Measurements from ENCODE around the gene NLK.
"Not testable (repeated sequence)": the region's sequence is repeated elsewhere in the genome, so short reads cannot be mapped to it uniquely, and the experiment has no call there.

The NLK gene

DNA sequence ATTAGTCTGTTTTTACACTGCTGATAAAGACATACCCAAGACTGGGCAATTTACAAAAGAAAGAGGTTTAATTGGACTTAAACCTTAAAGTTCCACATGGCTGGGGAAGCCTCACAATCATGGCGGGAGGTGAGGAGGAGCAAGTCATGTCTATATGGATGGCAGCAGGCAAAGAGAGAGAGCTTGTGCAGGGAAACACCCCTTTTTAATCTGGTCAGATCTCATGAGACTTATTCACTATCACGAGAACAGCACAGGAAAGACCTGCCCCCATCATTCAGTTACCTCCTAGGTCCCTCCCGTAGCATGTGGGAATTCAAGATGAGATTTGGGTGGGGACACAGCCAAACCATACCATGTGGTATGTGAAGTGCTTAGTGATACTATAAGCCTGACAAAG lies 144.0 kb downstream of the NLK start:
- not testable (repeated sequence) for H3K27ac Mint-ChIP-seq; H3K27me3 Mint-ChIP-seq; H3K4me1 Mint-ChIP-seq (ENCODE audit: low read depth); H3K4me3 Mint-ChIP-seq; H3K9me3 Mint-ChIP-seq
- H3K36me3 Mint-ChIP-seq (ENCODE audit: low read depth) = peaks cover 44% of the 10 kb centered on the region

DNA sequence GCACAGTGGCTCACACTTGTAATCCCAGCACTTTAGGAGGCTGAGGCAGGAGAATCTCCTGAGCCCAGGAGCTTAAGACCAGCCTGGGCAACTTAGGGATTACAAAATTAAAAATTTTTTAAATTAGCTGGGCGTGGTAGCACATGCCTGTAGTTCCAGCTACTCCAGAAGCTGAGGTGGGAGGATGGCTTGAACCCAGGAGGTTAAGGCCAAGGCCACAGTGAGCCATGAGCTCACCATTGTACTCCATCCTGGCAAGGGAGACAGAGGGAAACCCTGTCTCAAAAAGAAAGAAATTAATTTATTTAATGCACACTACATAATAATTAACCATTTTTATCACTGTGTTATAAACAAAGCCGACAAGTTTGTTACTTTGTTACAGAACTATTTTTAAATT lies 145.5 kb downstream of the NLK start:
- Mint-ChIP-seq H3K27me3 (no peaks in the 10 kb centered on the region), H3K9me3 (no peaks in the 10 kb centered on the region), H3K4me1 (ENCODE audit: low read depth) (peaks cover 7% of the 10 kb centered on the region), H3K36me3 (ENCODE audit: low read depth) (peaks cover 48% of the 10 kb centered on the region), H3K27ac (no peak overlapping the region), H3K4me3 (no peak overlapping the region)

- Mint-ChIP-seq H3K9me3 (no peaks in the 10 kb centered on the region), H3K36me3 (ENCODE audit: low read depth) (peaks cover 44% of the 10 kb centered on the region), H3K4me3 (no peak overlapping the region), H3K4me1 (ENCODE audit: low read depth) (peaks cover 7% of the 10 kb centered on the region), H3K27me3 (no peaks in the 10 kb centered on the region), H3K27ac (no peak overlapping the region)
These were observed 146.4 kb downstream of the NLK start for GRCh38 chr17:28188841-28189263.

DNA sequence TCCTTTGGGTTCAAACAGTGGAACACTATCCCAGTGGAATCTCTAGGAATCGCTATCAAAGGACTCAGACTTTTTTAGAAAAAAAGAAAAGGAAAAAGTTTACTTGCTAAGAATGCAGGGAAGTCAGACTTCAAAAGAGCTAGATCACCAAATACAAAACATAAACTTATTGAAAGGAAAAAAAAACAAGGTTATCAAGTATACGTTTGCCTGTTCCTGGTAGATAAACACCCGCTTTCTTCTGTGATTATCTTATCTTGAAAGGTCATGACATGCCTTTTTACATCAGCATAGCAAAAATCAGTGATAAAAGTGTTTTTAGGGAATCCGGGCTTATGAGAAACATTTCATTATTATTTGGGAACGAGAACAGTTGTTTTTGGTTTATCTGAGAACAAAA lies 147.2 kb downstream of the NLK start:
- H3K27ac Mint-ChIP-seq = peak overlapping the region; percentile 34
- H3K9me3 Mint-ChIP-seq = no peaks in the 10 kb centered on the region
- peaks cover 36% of the 10 kb centered on the region for H3K36me3 Mint-ChIP-seq (ENCODE audit: low read depth)
- peaks cover 7% of the 10 kb centered on the region for H3K4me1 Mint-ChIP-seq (ENCODE audit: low read depth)
- no peak overlapping the region for H3K4me3 Mint-ChIP-seq
- H3K27me3 Mint-ChIP-seq = no peaks in the 10 kb centered on the region

DNA sequence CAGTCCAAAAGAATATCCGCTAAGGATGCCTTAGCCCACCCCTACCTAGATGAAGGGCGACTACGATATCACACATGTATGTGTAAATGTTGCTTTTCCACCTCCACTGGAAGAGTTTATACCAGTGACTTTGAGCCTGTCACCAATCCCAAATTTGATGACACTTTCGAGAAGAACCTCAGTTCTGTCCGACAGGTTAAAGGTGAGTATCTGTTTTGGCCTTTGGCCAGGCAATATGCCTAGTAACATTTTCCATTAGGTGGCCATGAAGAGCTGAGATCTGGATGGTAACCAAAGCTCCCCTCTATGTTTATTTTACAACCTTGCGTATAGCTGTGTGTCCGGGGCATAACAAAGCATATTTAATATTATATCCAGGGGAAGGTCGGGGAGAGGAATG lies 148.5 kb downstream of the NLK start:
- Mint-ChIP-seq H3K4me3 (no peak overlapping the region), H3K36me3 (ENCODE audit: low read depth) (peaks cover 32% of the 10 kb centered on the region)

DNA sequence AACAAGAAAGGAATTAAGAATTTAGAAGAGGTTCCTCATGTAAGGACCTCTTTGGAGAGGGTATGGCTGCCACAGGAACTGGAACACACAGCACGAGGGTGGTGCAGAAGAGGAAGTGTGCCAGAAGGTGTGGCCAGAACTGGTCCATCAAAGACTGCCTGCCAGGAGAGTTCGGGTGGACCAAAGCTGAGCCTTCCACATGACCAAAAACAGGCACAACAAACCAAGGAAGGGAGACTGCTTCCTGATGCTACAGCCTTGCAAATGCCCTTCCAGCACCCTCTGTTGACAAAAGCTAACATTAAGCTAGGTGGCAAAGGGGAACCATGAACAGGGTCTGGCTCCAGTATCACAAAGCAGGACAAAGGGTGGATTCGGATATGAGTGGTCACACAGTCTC lies 150.8 kb downstream of the NLK start:
- Mint-ChIP-seq H3K4me1 (ENCODE audit: low read depth) (peaks cover 11% of the 10 kb centered on the region), H3K27me3 (no peaks in the 10 kb centered on the region), H3K4me3 (no peak overlapping the region), H3K36me3 (ENCODE audit: low read depth) (peaks cover 40% of the 10 kb centered on the region), H3K27ac (no peak overlapping the region), H3K9me3 (no peaks in the 10 kb centered on the region)

More for the DNA sequence above, 148.5 kb downstream of the NLK start:
- H3K4me1 Mint-ChIP-seq (ENCODE audit: low read depth) = peaks cover 8% of the 10 kb centered on the region
- no peak overlapping the region for H3K27ac Mint-ChIP-seq
- no peaks in the 10 kb centered on the region for H3K27me3 Mint-ChIP-seq
- no peaks in the 10 kb centered on the region for H3K9me3 Mint-ChIP-seq

GRCh38 chr17:28194382-28194781 lies 151.9 kb downstream of the NLK start:
- Mint-ChIP-seq H3K27me3 (no peaks in the 10 kb centered on the region), H3K4me1 (ENCODE audit: low read depth) (peaks cover 5% of the 10 kb centered on the region), H3K27ac (no peak overlapping the region), H3K4me3 (no peak overlapping the region), H3K36me3 (ENCODE audit: low read depth) (peaks cover 47% of the 10 kb centered on the region), H3K9me3 (no peaks in the 10 kb centered on the region)

GRCh38 chr17:28196636-28197035 lies 154.2 kb downstream of the NLK start:
- Mint-ChIP-seq H3K36me3 (ENCODE audit: low read depth) (peaks cover 34% of the 10 kb centered on the region), H3K4me1 (ENCODE audit: low read depth) (peaks cover 4% of the 10 kb centered on the region), H3K9me3 (no peaks in the 10 kb centered on the region), H3K27ac (no peak overlapping the region), H3K27me3 (no peaks in the 10 kb centered on the region), H3K4me3 (no peak overlapping the region)

- Mint-ChIP-seq H3K27me3 (no peaks in the 10 kb centered on the region), H3K27ac (no peak overlapping the region), H3K36me3 (ENCODE audit: low read depth) (peaks cover 31% of the 10 kb centered on the region), H3K9me3 (no peaks in the 10 kb centered on the region), H3K4me1 (ENCODE audit: low read depth) (peaks cover 4% of the 10 kb centered on the region), H3K4me3 (no peak overlapping the region)
These were observed 156.6 kb downstream of the NLK start for GRCh38 chr17:28199115-28199514.

DNA sequence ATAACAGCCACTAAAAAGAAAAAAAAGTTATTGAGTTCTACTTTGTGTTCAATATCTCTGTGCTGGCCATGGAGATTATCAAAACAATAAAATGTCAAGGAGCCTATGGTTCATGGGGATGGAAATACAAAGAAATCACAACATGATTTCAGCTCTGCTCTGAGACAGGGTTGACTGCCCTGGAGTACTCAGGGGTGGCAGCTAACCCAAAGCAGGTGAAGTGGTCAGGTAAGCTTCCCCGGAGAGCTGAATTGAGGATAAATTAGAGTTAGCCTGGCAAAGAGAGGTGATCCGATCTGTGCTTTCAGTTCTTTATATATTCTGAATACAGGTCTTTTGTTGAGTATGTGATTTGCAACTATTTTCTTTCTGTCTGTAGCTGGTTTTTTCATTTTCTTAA lies 157.3 kb downstream of the NLK start:
- Mint-ChIP-seq H3K4me1 (ENCODE audit: low read depth) (peaks cover 4% of the 10 kb centered on the region), H3K36me3 (ENCODE audit: low read depth) (peaks cover 31% of the 10 kb centered on the region), H3K4me3 (no peak overlapping the region), H3K9me3 (no peaks in the 10 kb centered on the region), H3K27me3 (no peaks in the 10 kb centered on the region), H3K27ac (no peak overlapping the region)

DNA sequence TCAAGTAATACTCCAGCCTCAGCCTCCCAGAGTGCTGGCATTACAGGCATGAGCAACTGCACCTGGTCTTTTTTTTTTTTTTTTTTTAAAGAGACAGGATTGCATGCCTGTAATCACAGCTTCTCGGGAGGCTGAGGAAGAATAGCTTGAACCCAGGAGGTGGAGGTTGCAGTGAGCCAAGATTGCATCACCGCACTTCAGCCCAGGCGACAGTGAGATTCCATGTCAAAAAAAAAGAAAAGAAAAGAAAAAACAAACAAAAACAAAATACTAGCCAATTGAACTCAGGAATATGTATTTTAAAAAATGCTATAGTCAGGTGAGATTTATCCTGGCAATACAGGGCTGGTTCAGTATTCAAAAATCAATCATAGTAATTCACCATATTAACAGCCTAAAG lies 158.8 kb downstream of the NLK start:
- H3K36me3 Mint-ChIP-seq (ENCODE audit: low read depth) = peaks cover 20% of the 10 kb centered on the region
- peaks cover 4% of the 10 kb centered on the region for H3K27me3 Mint-ChIP-seq
- no peaks in the 10 kb centered on the region for H3K4me1 Mint-ChIP-seq (ENCODE audit: low read depth)
- no peak overlapping the region for H3K27ac Mint-ChIP-seq
- no peak overlapping the region for H3K4me3 Mint-ChIP-seq
- no peaks in the 10 kb centered on the region for H3K9me3 Mint-ChIP-seq

DNA sequence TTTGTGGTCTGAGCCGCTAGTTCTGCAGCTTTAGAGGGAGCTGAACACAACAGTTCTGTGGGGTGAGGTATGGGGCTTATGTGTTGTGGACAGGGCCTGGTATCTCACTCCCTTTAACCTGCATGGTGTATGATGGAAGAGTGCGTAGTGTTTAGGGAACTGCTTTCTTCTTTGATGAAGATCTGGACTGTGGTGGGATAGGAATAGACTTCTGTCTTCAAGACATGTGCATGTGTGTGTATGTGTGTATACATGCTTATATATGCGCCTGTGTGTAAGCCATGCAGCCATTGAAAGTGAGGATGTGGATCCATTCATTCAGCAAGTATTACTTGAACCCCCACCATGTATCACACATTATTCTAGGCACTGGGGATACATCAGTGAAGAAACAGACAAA lies 161.8 kb downstream of the NLK start:
- no peak overlapping the region for H3K27ac Mint-ChIP-seq
- H3K4me1 Mint-ChIP-seq (ENCODE audit: low read depth) = no peaks in the 10 kb centered on the region

DNA sequence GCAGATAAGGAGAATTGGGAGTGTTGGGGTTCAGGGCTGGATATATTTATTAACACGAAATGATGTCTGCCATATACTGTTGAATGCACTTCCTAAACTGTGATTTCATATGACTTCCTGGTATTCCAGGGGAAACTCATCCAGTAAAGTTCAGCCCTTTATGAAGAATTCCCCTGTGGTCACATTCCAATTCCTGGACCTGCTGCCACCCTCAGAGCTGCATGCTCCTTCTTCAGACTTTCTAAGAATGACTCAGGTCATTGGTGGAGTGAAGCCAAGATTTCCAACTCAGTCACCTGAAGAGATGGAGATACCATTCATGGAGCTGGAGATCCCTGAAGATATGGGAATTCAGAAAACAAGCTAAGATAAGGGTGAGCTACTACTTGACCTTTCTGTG lies 162.3 kb downstream of the NLK start:
- Mint-ChIP-seq H3K27ac (no peak overlapping the region), H3K4me3 (no peak overlapping the region), H3K9me3 (no peaks in the 10 kb centered on the region), H3K36me3 (ENCODE audit: low read depth) (no peaks in the 10 kb centered on the region), H3K4me1 (ENCODE audit: low read depth) (no peaks in the 10 kb centered on the region), H3K27me3 (peaks cover 4% of the 10 kb centered on the region)

More for the DNA sequence above, 161.8 kb downstream of the NLK start:
- Mint-ChIP-seq H3K36me3 (ENCODE audit: low read depth) (no peaks in the 10 kb centered on the region), H3K9me3 (no peaks in the 10 kb centered on the region), H3K4me3 (no peak overlapping the region), H3K27me3 (peaks cover 4% of the 10 kb centered on the region)

DNA sequence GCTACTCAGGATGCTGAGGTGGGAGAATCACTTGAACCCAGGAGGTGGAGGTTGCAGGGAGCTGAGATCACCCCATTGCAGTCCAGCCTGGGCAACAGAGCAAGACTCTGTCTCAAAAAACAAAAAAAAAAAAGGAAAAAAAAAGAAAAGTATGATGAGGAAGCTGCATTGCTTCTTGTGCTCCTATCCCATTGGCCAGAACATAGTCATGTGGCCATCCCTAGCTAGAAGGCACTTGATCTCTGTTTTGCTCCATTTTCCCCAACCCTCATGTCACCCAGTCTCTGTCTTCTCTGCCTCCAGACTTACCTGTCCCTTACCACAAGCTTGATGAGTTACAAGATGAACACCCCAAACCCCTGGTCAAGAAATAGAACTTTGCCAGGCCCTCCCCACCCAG lies 163.8 kb downstream of the NLK start:
- Mint-ChIP-seq H3K9me3 (peaks cover 3% of the 10 kb centered on the region), H3K36me3 (ENCODE audit: low read depth) (peaks cover 4% of the 10 kb centered on the region), H3K27ac (no peak overlapping the region), H3K4me3 (no peak overlapping the region), H3K27me3 (peaks cover 4% of the 10 kb centered on the region), H3K4me1 (ENCODE audit: low read depth) (no peaks in the 10 kb centered on the region)

- H3K27ac Mint-ChIP-seq = no peak overlapping the region
- H3K9me3 Mint-ChIP-seq = peaks cover 3% of the 10 kb centered on the region
- H3K4me3 Mint-ChIP-seq = no peak overlapping the region
- peaks cover 14% of the 10 kb centered on the region for H3K4me1 Mint-ChIP-seq (ENCODE audit: low read depth)
- H3K36me3 Mint-ChIP-seq (ENCODE audit: low read depth) = peaks cover 4% of the 10 kb centered on the region
- H3K27me3 Mint-ChIP-seq = no peaks in the 10 kb centered on the region
These were observed 169.3 kb downstream of the NLK start for GRCh38 chr17:28211811-28212210.

DNA sequence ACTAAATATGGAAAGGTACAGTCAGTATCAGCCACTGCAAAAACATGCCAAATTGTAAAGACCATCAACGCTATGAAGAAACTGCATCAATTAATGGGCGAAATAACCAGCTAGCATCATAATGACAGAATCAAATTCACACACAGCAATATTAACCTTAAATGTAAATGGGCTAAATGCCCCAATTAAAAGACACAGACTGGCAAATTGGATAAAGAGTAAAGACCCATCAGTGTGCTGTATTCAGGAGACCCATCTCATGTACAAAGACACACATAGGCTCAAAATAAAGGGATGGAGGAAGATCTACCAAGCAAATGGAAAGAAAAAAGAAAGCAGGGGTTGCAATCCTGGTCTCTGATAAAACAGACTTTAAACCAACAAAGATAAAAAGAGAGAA lies 171.1 kb downstream of the NLK start:
- H3K27me3 Mint-ChIP-seq; H3K27ac Mint-ChIP-seq; H3K4me3 Mint-ChIP-seq; H3K36me3 Mint-ChIP-seq (ENCODE audit: low read depth); H3K9me3 Mint-ChIP-seq: not testable (repeated sequence)
- peaks cover 14% of the 10 kb centered on the region for H3K4me1 Mint-ChIP-seq (ENCODE audit: low read depth)

DNA sequence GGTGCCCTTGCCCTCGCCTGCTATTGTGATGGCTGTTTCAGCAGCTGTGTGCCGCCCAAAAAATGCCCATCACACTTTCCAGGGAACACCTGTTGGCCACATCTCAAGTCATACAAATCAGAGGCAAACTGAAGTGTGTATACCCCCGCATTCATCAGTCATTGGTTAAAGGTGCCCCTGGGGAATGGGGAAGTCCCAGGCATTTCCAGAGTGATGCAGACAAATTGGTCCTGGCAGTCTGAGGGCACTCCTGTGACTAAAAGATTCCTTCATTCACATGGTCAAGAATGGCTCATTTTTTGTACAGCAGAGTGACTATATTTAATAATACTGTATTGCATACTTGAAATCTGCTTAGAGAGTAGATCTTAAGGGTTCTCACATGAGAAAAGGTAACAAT lies 173.6 kb downstream of the NLK start:
- Mint-ChIP-seq H3K27ac (no peak overlapping the region), H3K4me1 (ENCODE audit: low read depth) (peaks cover 14% of the 10 kb centered on the region), H3K9me3 (no peaks in the 10 kb centered on the region), H3K27me3 (no peaks in the 10 kb centered on the region), H3K36me3 (ENCODE audit: low read depth) (no peaks in the 10 kb centered on the region), H3K4me3 (no peak overlapping the region)
